WTC11 (cell line): ENCODE results near the gene PLEKHA6. TPM values are rescaled to one million over a fixed set of nuclear protein-coding genes. Genes with fewer than 3 reads are reported as not detected.

ENCODE experiments used
- ATAC-seq: fragments of 200-7000 bp; cut with Tn5 transposase; 2 replicates; pipeline ENCODE4 v1.10.0; 2021; ENCODE audit warnings: mild to moderate bottlenecking, moderate library complexity
- CTCF ChIA-PET: fragments of 300-600 bp; sonication (Branson Sonifier 250); formaldehyde crosslinking; loops from one replicate; lab custom pipeline; 2021; ENCODE audit warnings: antibody characterized with exemption; lab: Charles Lee
- POLR2A ChIA-PET: fragments of 350-600 bp; sonication (Branson Sonifier 250); formaldehyde crosslinking; loops from one replicate; lab custom pipeline; 2021; ENCODE audit warnings: antibody characterized with exemption; lab: Charles Lee
- DNase-seq: peaks from one replicate; pipeline ENCODE4 v3.0.0; 2021; ENCODE audit warnings: low spot score
- H3K27ac Mint-ChIP-seq: 2 replicates; pipeline ENCODE4 v1.8.0; 2021; ENCODE audit warnings: mixed read lengths
- H3K27me3 Mint-ChIP-seq: 2 replicates; pipeline ENCODE4 v1.8.0; 2021; ENCODE audit warnings: low read depth, mild to moderate bottlenecking, moderate library complexity, mixed read lengths
- H3K36me3 Mint-ChIP-seq: 2 replicates; pipeline ENCODE4 v1.8.0; 2021; ENCODE audit warnings: mixed read lengths
- H3K4me1 Mint-ChIP-seq: 2 replicates; pipeline ENCODE4 v1.8.0; 2022; ENCODE audit warnings: mixed read lengths
- H3K4me3 Mint-ChIP-seq: 2 replicates; pipeline ENCODE4 v1.8.0; 2021; ENCODE audit warnings: mild to moderate bottlenecking, moderate library complexity, mixed read lengths
- H3K9me3 Mint-ChIP-seq: 2 replicates; pipeline ENCODE4 v1.8.0; 2021; ENCODE audit warnings: mixed read lengths
- CBFB ChIP-seq: sonication (generic); formaldehyde crosslinking; IDR thresholded peaks from 2 replicates; pipeline ENCODE4 v1.8.1; 2022; ENCODE audit warnings: mild to moderate bottlenecking, low read depth, missing genetic modification reagents
- GTF2I ChIP-seq: fragments of 250-450 bp; sonication (Bioruptor Pico); conservative IDR thresholded peaks from 2 replicates; pipeline ENCODE4 v1.4.0; 2021; ENCODE audit warnings: mild to moderate bottlenecking
- NFATC4 ChIP-seq: fragments of 250-450 bp; sonication (Bioruptor Pico); IDR thresholded peaks from 2 replicates; pipeline ENCODE4 v1.9.0; 2021; ENCODE audit warnings: mild to moderate bottlenecking
- RELA ChIP-seq: sonication (generic); formaldehyde crosslinking; IDR thresholded peaks from 2 replicates; pipeline ENCODE4 v1.8.1; 2022; ENCODE audit warnings: missing genetic modification reagents, mild to moderate bottlenecking, borderline replicate concordance
- RORB ChIP-seq: fragments of 250-450 bp; sonication (Bioruptor Pico); IDR thresholded peaks from 2 replicates; pipeline ENCODE4 v1.9.0; 2021; ENCODE audit warnings: mild to moderate bottlenecking
- SMAD4 ChIP-seq: sonication (generic); formaldehyde crosslinking; IDR thresholded peaks from 2 replicates; pipeline ENCODE4 v1.8.0; 2022; ENCODE audit warnings: mild to moderate bottlenecking, missing genetic modification reagents
- SOX15 ChIP-seq: fragments of 250-450 bp; sonication (Bioruptor Pico); IDR thresholded peaks from 2 replicates; pipeline ENCODE4 v1.9.0; 2021; ENCODE audit warnings: mild to moderate bottlenecking
- SP1 ChIP-seq: sonication (generic); formaldehyde crosslinking; conservative IDR thresholded peaks from 2 replicates; pipeline ENCODE4 v1.8.1; 2022; ENCODE audit warnings: missing genetic modification reagents
- TEAD1 ChIP-seq: sonication (generic); formaldehyde crosslinking; IDR thresholded peaks from 2 replicates; pipeline ENCODE4 v1.8.0; 2022; ENCODE audit warnings: mild to moderate bottlenecking, missing genetic modification reagents
- ZNF121 ChIP-seq: sonication (generic); formaldehyde crosslinking; IDR thresholded peaks from 2 replicates; pipeline ENCODE4 v1.8.0; 2023; ENCODE audit warnings: missing genetic modification reagents
- ZNF232 ChIP-seq: sonication (generic); formaldehyde crosslinking; IDR thresholded peaks from 2 replicates; pipeline ENCODE4 v1.8.0; 2022; ENCODE audit warnings: mild to moderate bottlenecking, missing genetic modification reagents
- ZNF317 ChIP-seq: sonication (generic); formaldehyde crosslinking; IDR thresholded peaks from 2 replicates; pipeline ENCODE4 v1.8.1; 2023; ENCODE audit warnings: low read depth, mild to moderate bottlenecking, moderate library complexity, missing genetic modification reagents, borderline replicate concordance
- ZNF671 ChIP-seq: fragments of 250-450 bp; sonication (Bioruptor Pico); IDR thresholded peaks from 2 replicates; pipeline ENCODE4 v1.8.0; 2021; ENCODE audit warnings: mild to moderate bottlenecking
- total RNA-seq: library from RNA; stranded (reverse); gene quantifications from 3 replicates; pipeline ENCODE4 v1.2.3, GENCODE V29; 2021
- TF ChIP-seq, protein P1 (sequence below): sonication (generic); formaldehyde crosslinking; IDR thresholded peaks from 2 replicates; pipeline ENCODE4 v1.8.0; 2023; ENCODE audit warnings: missing genetic modification reagents
- TF ChIP-seq, protein P2 (sequence below): sonication (generic); formaldehyde crosslinking; IDR thresholded peaks from 2 replicates; pipeline ENCODE4 v1.8.1; 2023; ENCODE audit warnings: mild to moderate bottlenecking, missing genetic modification reagents
- TF ChIP-seq, protein P3 (sequence below): sonication (generic); formaldehyde crosslinking; IDR thresholded peaks from 2 replicates; pipeline ENCODE4 v1.8.0; 2022; ENCODE audit warnings: mild to moderate bottlenecking, missing genetic modification reagents
- TF ChIP-seq, protein P4 (sequence below): sonication (generic); formaldehyde crosslinking; IDR thresholded peaks from 2 replicates; pipeline ENCODE4 v1.8.1; 2022; ENCODE audit warnings: low read depth, mild to moderate bottlenecking, moderate library complexity, missing genetic modification reagents, borderline replicate concordance
- TF ChIP-seq, protein P5 (sequence below): fragments of 250-450 bp; sonication (Bioruptor Pico); IDR thresholded peaks from 2 replicates; pipeline ENCODE4 v1.9.0; 2021; ENCODE audit warnings: mild to moderate bottlenecking, borderline replicate concordance
- TF ChIP-seq, protein P6 (sequence below): sonication (generic); formaldehyde crosslinking; IDR thresholded peaks from 2 replicates; pipeline ENCODE4 v1.8.1; 2023; ENCODE audit warnings: mild to moderate bottlenecking, moderate library complexity, missing genetic modification reagents
- TF ChIP-seq, protein P7 (sequence below): sonication (generic); formaldehyde crosslinking; IDR thresholded peaks from 2 replicates; pipeline ENCODE4 v1.8.0; 2023; ENCODE audit warnings: missing genetic modification reagents, mild to moderate bottlenecking, borderline replicate concordance

Gene PLEKHA6
- total RNA-seq, 1 experiment from 2014 or later, result 11.6 TPM

DNA sequence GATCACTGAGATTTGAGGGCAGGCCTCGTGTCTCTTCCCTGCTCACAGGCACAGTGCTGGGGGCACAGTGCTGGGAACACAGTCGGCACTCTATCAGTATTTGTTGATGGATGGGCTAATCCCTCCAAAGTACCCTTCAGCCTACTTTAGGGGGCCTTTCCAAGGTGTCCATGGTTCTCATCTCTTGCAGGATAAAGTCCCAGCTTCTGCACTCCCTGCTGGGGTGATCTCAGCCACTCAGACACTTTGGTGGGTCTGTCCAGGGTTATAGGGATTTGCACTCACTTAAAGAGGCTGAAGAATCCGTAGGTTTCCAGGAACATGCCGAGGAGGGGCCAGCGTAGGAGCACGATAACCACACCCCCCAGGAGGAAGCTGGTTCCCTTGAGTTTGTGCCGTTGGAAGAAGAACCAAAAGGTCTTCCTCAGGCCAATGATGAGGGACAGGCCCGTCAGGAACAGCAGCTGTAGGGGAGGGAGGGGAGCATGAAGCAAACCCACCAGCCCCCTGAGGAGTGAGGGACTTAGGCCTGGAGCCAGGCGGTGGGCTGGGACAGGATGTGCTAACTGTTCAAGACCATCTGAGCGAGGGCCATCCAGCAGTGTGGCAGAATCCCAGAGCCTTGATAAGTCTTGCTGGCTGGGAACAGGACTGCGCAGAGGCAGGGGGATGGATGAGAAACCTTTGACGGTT lies 158.2 kb downstream of the PLEKHA6 start:
- ATAC-seq, result no peak
- Mint-ChIP-seq H3K4me3 (no peak overlapping the region), H3K27me3 (peaks cover 2% of the 10 kb centered on the region; the same call in 1 of the 2 replicates), H3K4me1 (peaks cover 10% of the 10 kb centered on the region), H3K36me3 (no peaks in the 10 kb centered on the region), H3K9me3 (no peaks in the 10 kb centered on the region), H3K27ac (no peak overlapping the region)
- no peak for DNase-seq
- ChIA-PET CTCF (interaction anchor here (1.3 kb wide), 1 partner anchor 197 kb away, joined by 4 read pairs; no protein-coding TSS in a partner anchor), POLR2A (no interaction called here)
- no peak for TF ChIP-seq ZNF317 (CRISPR knock-in tag)
- no peak for TF ChIP-seq GTF2I
- no peak for TF ChIP-seq RORB (CRISPR knock-in tag)
- TF ChIP-seq SP1 (CRISPR knock-in tag), result no peak
- TF ChIP-seq, protein P1, sequence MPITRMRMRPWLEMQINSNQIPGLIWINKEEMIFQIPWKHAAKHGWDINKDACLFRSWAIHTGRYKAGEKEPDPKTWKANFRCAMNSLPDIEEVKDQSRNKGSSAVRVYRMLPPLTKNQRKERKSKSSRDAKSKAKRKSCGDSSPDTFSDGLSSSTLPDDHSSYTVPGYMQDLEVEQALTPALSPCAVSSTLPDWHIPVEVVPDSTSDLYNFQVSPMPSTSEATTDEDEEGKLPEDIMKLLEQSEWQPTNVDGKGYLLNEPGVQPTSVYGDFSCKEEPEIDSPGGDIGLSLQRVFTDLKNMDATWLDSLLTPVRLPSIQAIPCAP (CRISPR knock-in tag), result no peak
- TF ChIP-seq, protein P2, sequence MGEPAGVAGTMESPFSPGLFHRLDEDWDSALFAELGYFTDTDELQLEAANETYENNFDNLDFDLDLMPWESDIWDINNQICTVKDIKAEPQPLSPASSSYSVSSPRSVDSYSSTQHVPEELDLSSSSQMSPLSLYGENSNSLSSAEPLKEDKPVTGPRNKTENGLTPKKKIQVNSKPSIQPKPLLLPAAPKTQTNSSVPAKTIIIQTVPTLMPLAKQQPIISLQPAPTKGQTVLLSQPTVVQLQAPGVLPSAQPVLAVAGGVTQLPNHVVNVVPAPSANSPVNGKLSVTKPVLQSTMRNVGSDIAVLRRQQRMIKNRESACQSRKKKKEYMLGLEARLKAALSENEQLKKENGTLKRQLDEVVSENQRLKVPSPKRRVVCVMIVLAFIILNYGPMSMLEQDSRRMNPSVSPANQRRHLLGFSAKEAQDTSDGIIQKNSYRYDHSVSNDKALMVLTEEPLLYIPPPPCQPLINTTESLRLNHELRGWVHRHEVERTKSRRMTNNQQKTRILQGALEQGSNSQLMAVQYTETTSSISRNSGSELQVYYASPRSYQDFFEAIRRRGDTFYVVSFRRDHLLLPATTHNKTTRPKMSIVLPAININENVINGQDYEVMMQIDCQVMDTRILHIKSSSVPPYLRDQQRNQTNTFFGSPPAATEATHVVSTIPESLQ (CRISPR knock-in tag), result no peak
- TF ChIP-seq, protein P3, sequence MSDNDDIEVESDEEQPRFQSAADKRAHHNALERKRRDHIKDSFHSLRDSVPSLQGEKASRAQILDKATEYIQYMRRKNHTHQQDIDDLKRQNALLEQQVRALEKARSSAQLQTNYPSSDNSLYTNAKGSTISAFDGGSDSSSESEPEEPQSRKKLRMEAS, result no peak
- TF ChIP-seq, protein P4, sequence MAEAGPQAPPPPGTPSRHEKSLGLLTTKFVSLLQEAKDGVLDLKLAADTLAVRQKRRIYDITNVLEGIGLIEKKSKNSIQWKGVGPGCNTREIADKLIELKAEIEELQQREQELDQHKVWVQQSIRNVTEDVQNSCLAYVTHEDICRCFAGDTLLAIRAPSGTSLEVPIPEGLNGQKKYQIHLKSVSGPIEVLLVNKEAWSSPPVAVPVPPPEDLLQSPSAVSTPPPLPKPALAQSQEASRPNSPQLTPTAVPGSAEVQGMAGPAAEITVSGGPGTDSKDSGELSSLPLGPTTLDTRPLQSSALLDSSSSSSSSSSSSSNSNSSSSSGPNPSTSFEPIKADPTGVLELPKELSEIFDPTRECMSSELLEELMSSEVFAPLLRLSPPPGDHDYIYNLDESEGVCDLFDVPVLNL, result no peak
- TF ChIP-seq, protein P5, sequence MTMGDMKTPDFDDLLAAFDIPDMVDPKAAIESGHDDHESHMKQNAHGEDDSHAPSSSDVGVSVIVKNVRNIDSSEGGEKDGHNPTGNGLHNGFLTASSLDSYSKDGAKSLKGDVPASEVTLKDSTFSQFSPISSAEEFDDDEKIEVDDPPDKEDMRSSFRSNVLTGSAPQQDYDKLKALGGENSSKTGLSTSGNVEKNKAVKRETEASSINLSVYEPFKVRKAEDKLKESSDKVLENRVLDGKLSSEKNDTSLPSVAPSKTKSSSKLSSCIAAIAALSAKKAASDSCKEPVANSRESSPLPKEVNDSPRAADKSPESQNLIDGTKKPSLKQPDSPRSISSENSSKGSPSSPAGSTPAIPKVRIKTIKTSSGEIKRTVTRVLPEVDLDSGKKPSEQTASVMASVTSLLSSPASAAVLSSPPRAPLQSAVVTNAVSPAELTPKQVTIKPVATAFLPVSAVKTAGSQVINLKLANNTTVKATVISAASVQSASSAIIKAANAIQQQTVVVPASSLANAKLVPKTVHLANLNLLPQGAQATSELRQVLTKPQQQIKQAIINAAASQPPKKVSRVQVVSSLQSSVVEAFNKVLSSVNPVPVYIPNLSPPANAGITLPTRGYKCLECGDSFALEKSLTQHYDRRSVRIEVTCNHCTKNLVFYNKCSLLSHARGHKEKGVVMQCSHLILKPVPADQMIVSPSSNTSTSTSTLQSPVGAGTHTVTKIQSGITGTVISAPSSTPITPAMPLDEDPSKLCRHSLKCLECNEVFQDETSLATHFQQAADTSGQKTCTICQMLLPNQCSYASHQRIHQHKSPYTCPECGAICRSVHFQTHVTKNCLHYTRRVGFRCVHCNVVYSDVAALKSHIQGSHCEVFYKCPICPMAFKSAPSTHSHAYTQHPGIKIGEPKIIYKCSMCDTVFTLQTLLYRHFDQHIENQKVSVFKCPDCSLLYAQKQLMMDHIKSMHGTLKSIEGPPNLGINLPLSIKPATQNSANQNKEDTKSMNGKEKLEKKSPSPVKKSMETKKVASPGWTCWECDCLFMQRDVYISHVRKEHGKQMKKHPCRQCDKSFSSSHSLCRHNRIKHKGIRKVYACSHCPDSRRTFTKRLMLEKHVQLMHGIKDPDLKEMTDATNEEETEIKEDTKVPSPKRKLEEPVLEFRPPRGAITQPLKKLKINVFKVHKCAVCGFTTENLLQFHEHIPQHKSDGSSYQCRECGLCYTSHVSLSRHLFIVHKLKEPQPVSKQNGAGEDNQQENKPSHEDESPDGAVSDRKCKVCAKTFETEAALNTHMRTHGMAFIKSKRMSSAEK, result no peak
- no peak for TF ChIP-seq TEAD1 (CRISPR knock-in tag)
- no peak for TF ChIP-seq SOX15 (CRISPR knock-in tag)

DNA sequence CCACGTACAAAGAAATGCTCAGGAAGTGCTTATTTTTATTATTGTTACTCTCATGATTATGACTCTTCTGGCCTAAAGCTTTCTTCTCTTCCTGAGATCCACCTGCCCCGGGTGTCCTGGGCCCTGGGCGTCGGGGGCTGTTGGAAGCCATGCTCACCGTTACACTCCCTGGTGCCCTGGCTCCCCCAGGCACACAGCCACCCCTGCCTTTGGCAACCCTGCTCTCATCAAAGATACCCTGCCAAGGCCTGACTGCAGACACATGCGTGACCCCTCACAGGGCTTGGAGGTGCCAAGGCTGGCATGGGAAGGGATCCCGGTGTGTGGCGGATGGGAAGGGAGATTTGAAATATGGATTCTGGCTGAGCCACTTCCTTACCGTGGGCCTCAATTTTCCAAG lies 160.2 kb downstream of the PLEKHA6 start:
- H3K9me3 Mint-ChIP-seq, result peaks cover 6% of the 10 kb centered on the region; the same call in 1 of the 2 replicates
- DNase-seq (no peak), ATAC-seq (no peak)
- no peaks in the 10 kb centered on the region for H3K36me3 Mint-ChIP-seq
- peaks cover 2% of the 10 kb centered on the region; the same call in 1 of the 2 replicates for H3K27me3 Mint-ChIP-seq
- peaks cover 12% of the 10 kb centered on the region for H3K4me1 Mint-ChIP-seq
- CTCF ChIA-PET, result interaction anchor here (0.7 to 4.4 kb wide), 5 partner anchors 7 to 63 kb away, joined by 4 to 59 read pairs (median 12); partner anchors contain the start of gene GOLT1A
- POLR2A ChIA-PET, result no interaction called here
- no peak overlapping the region for H3K27ac Mint-ChIP-seq
- H3K4me3 Mint-ChIP-seq, result no peak overlapping the region
- no peak for TF ChIP-seq ZNF671 (CRISPR knock-in tag)
- TF ChIP-seq, protein P6, sequence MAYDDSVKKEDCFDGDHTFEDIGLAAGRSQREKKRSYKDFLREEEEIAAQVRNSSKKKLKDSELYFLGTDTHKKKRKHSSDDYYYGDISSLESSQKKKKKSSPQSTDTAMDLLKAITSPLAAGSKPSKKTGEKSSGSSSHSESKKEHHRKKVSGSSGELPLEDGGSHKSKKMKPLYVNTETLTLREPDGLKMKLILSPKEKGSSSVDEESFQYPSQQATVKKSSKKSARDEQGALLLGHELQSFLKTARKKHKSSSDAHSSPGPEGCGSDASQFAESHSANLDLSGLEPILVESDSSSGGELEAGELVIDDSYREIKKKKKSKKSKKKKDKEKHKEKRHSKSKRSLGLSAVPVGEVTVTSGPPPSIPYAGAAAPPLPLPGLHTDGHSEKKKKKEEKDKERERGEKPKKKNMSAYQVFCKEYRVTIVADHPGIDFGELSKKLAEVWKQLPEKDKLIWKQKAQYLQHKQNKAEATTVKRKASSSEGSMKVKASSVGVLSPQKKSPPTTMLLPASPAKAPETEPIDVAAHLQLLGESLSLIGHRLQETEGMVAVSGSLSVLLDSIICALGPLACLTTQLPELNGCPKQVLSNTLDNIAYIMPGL, result no peak
- TF ChIP-seq, protein P7, sequence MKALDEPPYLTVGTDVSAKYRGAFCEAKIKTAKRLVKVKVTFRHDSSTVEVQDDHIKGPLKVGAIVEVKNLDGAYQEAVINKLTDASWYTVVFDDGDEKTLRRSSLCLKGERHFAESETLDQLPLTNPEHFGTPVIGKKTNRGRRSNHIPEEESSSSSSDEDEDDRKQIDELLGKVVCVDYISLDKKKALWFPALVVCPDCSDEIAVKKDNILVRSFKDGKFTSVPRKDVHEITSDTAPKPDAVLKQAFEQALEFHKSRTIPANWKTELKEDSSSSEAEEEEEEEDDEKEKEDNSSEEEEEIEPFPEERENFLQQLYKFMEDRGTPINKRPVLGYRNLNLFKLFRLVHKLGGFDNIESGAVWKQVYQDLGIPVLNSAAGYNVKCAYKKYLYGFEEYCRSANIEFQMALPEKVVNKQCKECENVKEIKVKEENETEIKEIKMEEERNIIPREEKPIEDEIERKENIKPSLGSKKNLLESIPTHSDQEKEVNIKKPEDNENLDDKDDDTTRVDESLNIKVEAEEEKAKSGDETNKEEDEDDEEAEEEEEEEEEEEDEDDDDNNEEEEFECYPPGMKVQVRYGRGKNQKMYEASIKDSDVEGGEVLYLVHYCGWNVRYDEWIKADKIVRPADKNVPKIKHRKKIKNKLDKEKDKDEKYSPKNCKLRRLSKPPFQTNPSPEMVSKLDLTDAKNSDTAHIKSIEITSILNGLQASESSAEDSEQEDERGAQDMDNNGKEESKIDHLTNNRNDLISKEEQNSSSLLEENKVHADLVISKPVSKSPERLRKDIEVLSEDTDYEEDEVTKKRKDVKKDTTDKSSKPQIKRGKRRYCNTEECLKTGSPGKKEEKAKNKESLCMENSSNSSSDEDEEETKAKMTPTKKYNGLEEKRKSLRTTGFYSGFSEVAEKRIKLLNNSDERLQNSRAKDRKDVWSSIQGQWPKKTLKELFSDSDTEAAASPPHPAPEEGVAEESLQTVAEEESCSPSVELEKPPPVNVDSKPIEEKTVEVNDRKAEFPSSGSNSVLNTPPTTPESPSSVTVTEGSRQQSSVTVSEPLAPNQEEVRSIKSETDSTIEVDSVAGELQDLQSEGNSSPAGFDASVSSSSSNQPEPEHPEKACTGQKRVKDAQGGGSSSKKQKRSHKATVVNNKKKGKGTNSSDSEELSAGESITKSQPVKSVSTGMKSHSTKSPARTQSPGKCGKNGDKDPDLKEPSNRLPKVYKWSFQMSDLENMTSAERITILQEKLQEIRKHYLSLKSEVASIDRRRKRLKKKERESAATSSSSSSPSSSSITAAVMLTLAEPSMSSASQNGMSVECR (CRISPR knock-in tag), result no peak
- no peak for TF ChIP-seq GTF2I
- TF ChIP-seq RELA (CRISPR knock-in tag), result no peak
- no peak for TF ChIP-seq ZNF232 (CRISPR knock-in tag)
- TF ChIP-seq CBFB (CRISPR knock-in tag), result no peak
- TF ChIP-seq ZNF121, result no peak
- no peak for TF ChIP-seq SMAD4 (CRISPR knock-in tag)
- TF ChIP-seq NFATC4 (CRISPR knock-in tag), result no peak
